Liver (tissue), 9 donors: ENCODE measurements around the gene CUL2. TPM values are rescaled to one million over a fixed set of nuclear protein-coding genes. Genes with fewer than 3 reads are reported as not detected.

Experiments
- DNase-seq: peaks from one replicate; pipeline ENCODE4 v3.0.0-alpha.2; 2017; ENCODE audit warnings: low spot score
- H3K27ac ChIP-seq, 2 donors: one replicate each; pipeline ENCODE4 v1.7.0; 2013; ENCODE audit warnings: inconsistent platforms in 2 of 2, low read length in 2 of 2, control low read depth in 1 of 2, low read depth in 1 of 2, mild to moderate bottlenecking in 1 of 2
- H3K27me3 ChIP-seq, 4 donors: one replicate each; pipeline versions ENCODE4 v1.6.1 to v1.7.0; 2013; ENCODE audit warnings: low read length in 3 of 4, inconsistent platforms in 1 of 4, mild to moderate bottlenecking in 1 of 4, moderate library complexity in 1 of 4; ENCODE audit not compliant: control insufficient read depth in 4 of 4, insufficient read depth in 4 of 4
- H3K36me3 ChIP-seq, 4 donors: one replicate each; pipeline versions ENCODE4 v1.6.1 to v1.7.0; 2013; ENCODE audit warnings: low read length in 3 of 4, mild to moderate bottlenecking in 3 of 4, low read depth in 1 of 4, moderate library complexity in 1 of 4; ENCODE audit not compliant: control insufficient read depth in 4 of 4, insufficient read depth in 3 of 4
- H3K4me1 ChIP-seq, 4 donors: one replicate each; pipeline versions ENCODE4 v1.6.1 to v1.7.0; 2013; ENCODE audit warnings: low read length in 3 of 4, mild to moderate bottlenecking in 3 of 4, moderate library complexity in 1 of 4; ENCODE audit not compliant: control insufficient read depth in 4 of 4, insufficient read depth in 4 of 4
- H3K4me3 ChIP-seq, 3 donors: one replicate each; pipeline versions ENCODE4 v1.6.1 to v1.7.0; 2013; ENCODE audit warnings: low read length in 3 of 3, control low read depth in 1 of 3, low read depth in 1 of 3, mild to moderate bottlenecking in 1 of 3
- H3K9ac ChIP-seq, 2 donors: one replicate each; pipeline ENCODE4 v1.7.0; 2013; ENCODE audit warnings: low read length in 2 of 2, mild to moderate bottlenecking in 2 of 2, moderate library complexity in 2 of 2, control low read depth in 1 of 2, low read depth in 1 of 2
- H3K9me3 ChIP-seq, 4 donors: one replicate each; pipeline versions ENCODE4 v1.6.1 to v1.7.0; 2013; ENCODE audit warnings: low read length in 3 of 4; ENCODE audit not compliant: control insufficient read depth in 4 of 4
- EGR1 ChIP-seq, 2 donors: IDR thresholded peaks; 2 replicates each; pipeline ENCODE4 v1.6.1; 2016 to 2018; ENCODE audit warnings: antibody characterized with exemption in 2 of 2, low read depth in 2 of 2
- FOXA1 ChIP-seq: IDR thresholded peaks from 2 replicates; pipeline ENCODE4 v1.6.1; 2016; ENCODE audit warnings: antibody characterized with exemption
- FOXA2 ChIP-seq: IDR thresholded peaks from 2 replicates; pipeline ENCODE4 v1.6.1; 2016; ENCODE audit warnings: antibody characterized with exemption
- HNF4A ChIP-seq, 2 donors: conservative IDR thresholded peaks; 2 replicates each; pipeline ENCODE4 v1.6.1; 2016; ENCODE audit warnings: antibody characterized with exemption in 2 of 2, mild to moderate bottlenecking in 2 of 2
- HNF4G ChIP-seq: IDR thresholded peaks from 2 replicates; pipeline ENCODE4 v1.6.1; 2016; ENCODE audit warnings: antibody characterized with exemption
- JUND ChIP-seq, 2 donors: IDR thresholded peaks; 2 replicates each; pipeline ENCODE4 v1.6.1; 2016; ENCODE audit warnings: antibody characterized with exemption in 2 of 2
- MAX ChIP-seq: IDR thresholded peaks from 2 replicates; pipeline ENCODE4 v1.6.1; 2016; ENCODE audit warnings: antibody characterized with exemption
- NR2F2 ChIP-seq: IDR thresholded peaks from 2 replicates; pipeline ENCODE4 v1.6.1; 2016; ENCODE audit warnings: antibody characterized with exemption
- RAD21 ChIP-seq, 2 donors: IDR thresholded peaks; 2 replicates each; pipeline ENCODE4 v1.6.1; 2016; ENCODE audit warnings: antibody characterized with exemption in 2 of 2, mild to moderate bottlenecking in 2 of 2
- RXRA ChIP-seq, 2 donors: IDR thresholded peaks; 2 replicates each; pipeline ENCODE4 v1.6.1; 2017 to 2018; ENCODE audit warnings: antibody characterized with exemption in 2 of 2, mild to moderate bottlenecking in 1 of 2
- SP1 ChIP-seq: IDR thresholded peaks from 2 replicates; pipeline ENCODE4 v1.6.1; 2018; ENCODE audit warnings: antibody characterized with exemption, mild to moderate bottlenecking
- TAF1 ChIP-seq: conservative IDR thresholded peaks from 2 replicates; pipeline ENCODE4 v1.6.1; 2016; ENCODE audit warnings: antibody characterized with exemption, mild to moderate bottlenecking
- YY1 ChIP-seq: IDR thresholded peaks from 2 replicates; pipeline ENCODE4 v1.6.1; 2016; ENCODE audit warnings: antibody characterized with exemption, mild to moderate bottlenecking
- ZBTB33 ChIP-seq: IDR thresholded peaks from 2 replicates; pipeline ENCODE4 v1.6.1; 2016; ENCODE audit warnings: antibody characterized with exemption
- WGBS: extraction: QIAGEN DNeasy Blood & Tissue Kit; methylation state at CpG from one replicate; pipeline ENCODE4 v1.1.7; 2013; 5-methylcytosine and 5-hydroxymethylcytosine counted together
- polyA plus RNA-seq, 2 donors: library from polyadenylated mRNA; stranded (reverse) in 1 of 2; unstranded in 1 of 2; fragments of 200-250 nt in 1 of 2; fragments of >200 nt in 1 of 2; fragmentation: Nextera tagmentation in 1 of 2; extraction: Ambion mirVana in 1 of 2; gene quantifications; one replicate each; pipeline versions ENCODE4 v1.2.1 to v1.2.3, GENCODE V29; 2013 to 2015
- total RNA-seq, 2 donors: library from RNA; depleted of rRNA; stranded (reverse); fragments of >200 nt; gene quantifications; one replicate each; pipeline ENCODE4 v1.2.3, GENCODE V29; 2014
- TF ChIP-seq, protein P1 (sequence below): IDR thresholded peaks from 2 replicates; pipeline ENCODE4 v1.6.1; 2016; ENCODE audit warnings: antibody characterized with exemption, mild to moderate bottlenecking
- TF ChIP-seq, protein P2 (sequence below): IDR thresholded peaks from 2 replicates; pipeline ENCODE4 v1.6.1; 2016; ENCODE audit warnings: antibody characterized with exemption
- TF ChIP-seq, protein P3 (sequence below): fragments of 150-350 bp; IDR thresholded peaks from 2 replicates; pipeline ENCODE4 v1.5.1; 2017; ENCODE audit warnings: improper control_type of control experiment, low read depth, low read length; ENCODE audit not compliant: missing input control
- donor health status: healthy.
- donor health status: healthy.
- donor health status: healthy.
- donor health status: healthy.
- donor health status: healthy.

CUL2 gene
- total and polyA plus RNA-seq, 4 donors = 8.6 to 14.1 (median 12.1) TPM

DNA sequence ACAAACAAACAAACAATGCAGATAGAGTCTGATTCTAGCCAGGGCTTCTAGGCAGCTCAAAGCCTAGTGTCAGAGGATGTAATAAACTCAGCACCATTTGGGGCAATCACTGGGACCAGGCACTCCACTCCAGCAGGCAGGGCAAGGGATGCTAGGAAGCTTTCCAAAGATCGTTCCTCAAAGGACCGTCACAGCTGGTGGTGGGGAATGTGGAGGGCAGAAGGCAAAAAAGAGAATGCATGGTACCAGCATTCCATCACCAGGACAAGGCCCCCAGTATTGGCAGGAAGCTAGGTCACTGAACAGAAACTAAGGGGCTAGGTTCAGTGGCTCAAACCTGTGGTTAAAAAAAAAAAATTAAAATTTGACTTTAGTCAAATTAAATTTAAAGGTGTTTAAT lies 94.2 kb downstream of the CUL2 start:
- Histone ChIP-seq H3K27me3 (no peaks in the 10 kb centered on the region), H3K4me3 (no peak overlapping the region), H3K4me1 (peaks cover 0 to 2% (median 0%) of the 10 kb centered on the region in 4 donors), H3K27ac (no peak overlapping the region), H3K36me3 (no peaks in the 10 kb centered on the region), H3K9ac (no peak overlapping the region), H3K9me3 (no peaks in the 10 kb centered on the region)
- 76% methylated on average over 2 of the region's 2 CpGs for WGBS
- DNase-seq = no peak
- TF ChIP-seq RXRA (IDR thresholded peaks at IDR 0.05) = no peak
- TF ChIP-seq NR2F2 = no peak
- no peak for TF ChIP-seq YY1
- no peak for TF ChIP-seq RAD21 (IDR thresholded peaks at IDR 0.05)
- TF ChIP-seq FOXA1 = no peak
- no peak for TF ChIP-seq JUND (IDR thresholded peaks at IDR 0.05)
- TF ChIP-seq MAX = no peak
- no peak for TF ChIP-seq SP1
- TF ChIP-seq ZBTB33 = no peak
- TF ChIP-seq EGR1 (IDR thresholded peaks at IDR 0.05; ENCODE audit: low read depth in 2 of 2) = no peak
- TF ChIP-seq, protein P1, sequence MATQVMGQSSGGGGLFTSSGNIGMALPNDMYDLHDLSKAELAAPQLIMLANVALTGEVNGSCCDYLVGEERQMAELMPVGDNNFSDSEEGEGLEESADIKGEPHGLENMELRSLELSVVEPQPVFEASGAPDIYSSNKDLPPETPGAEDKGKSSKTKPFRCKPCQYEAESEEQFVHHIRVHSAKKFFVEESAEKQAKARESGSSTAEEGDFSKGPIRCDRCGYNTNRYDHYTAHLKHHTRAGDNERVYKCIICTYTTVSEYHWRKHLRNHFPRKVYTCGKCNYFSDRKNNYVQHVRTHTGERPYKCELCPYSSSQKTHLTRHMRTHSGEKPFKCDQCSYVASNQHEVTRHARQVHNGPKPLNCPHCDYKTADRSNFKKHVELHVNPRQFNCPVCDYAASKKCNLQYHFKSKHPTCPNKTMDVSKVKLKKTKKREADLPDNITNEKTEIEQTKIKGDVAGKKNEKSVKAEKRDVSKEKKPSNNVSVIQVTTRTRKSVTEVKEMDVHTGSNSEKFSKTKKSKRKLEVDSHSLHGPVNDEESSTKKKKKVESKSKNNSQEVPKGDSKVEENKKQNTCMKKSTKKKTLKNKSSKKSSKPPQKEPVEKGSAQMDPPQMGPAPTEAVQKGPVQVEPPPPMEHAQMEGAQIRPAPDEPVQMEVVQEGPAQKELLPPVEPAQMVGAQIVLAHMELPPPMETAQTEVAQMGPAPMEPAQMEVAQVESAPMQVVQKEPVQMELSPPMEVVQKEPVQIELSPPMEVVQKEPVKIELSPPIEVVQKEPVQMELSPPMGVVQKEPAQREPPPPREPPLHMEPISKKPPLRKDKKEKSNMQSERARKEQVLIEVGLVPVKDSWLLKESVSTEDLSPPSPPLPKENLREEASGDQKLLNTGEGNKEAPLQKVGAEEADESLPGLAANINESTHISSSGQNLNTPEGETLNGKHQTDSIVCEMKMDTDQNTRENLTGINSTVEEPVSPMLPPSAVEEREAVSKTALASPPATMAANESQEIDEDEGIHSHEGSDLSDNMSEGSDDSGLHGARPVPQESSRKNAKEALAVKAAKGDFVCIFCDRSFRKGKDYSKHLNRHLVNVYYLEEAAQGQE = no peak
- no peak for TF ChIP-seq HNF4A (conservative IDR thresholded peaks at IDR 0.05)

DNA sequence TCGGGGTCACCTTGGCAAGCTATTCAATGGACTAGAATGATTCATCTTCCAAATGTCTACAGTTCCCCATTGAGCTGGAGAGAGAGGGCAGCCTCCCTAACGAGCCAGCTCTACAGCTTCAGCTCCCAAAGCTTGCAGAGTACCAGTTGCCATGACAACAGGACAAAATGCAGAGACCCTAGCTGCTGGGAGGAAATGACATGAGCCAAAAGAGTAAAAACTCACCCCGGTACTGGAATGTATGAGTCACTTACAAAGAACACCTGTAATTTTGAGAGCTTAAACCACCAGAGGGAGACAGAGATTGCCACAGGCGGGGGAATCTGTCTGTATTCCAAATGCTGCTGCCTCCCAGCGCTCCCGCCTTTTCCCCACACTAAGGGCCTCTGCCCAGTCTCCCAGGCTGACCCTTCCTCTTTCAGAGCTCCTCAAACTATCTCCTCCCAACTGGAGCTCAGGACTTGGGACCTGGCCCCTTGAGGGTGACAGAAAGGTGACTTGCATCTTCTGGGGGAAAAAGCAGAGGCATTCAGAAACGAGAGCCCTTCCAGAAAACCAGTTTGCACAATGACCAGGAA lies 95.5 kb downstream of the CUL2 start:
- WGBS = 21% methylated on average over 7 of the region's 7 CpGs
- peak; percentile 37 for DNase-seq
- H3K9ac ChIP-seq = no peak overlapping the region

More for the DNA sequence above, 95.5 kb downstream of the CUL2 start:
- Histone ChIP-seq H3K4me1 (peaks cover 0 to 2% (median 0%) of the 10 kb centered on the region in 4 donors), H3K36me3 (no peaks in the 10 kb centered on the region), H3K4me3 (no peak overlapping the region), H3K27ac (no peak overlapping the region), H3K9me3 (no peaks in the 10 kb centered on the region), H3K27me3 (no peaks in the 10 kb centered on the region)
- TF ChIP-seq, protein P1 = no peak
- TF ChIP-seq FOXA2 (no peak), RXRA (IDR thresholded peaks at IDR 0.05) (no peak), YY1 (no peak), JUND (IDR thresholded peaks at IDR 0.05) (peak; percentile 97 to 98), NR2F2 (no peak), RAD21 (IDR thresholded peaks at IDR 0.05) (peak; percentile 84 to 85), HNF4G (no peak), ZBTB33 (no peak), EGR1 (IDR thresholded peaks at IDR 0.05; ENCODE audit: low read depth in 2 of 2) (peak in 1 of 2 donors; percentile 19), TAF1 (no peak), SP1 (no peak)
- TF ChIP-seq, protein P2, sequence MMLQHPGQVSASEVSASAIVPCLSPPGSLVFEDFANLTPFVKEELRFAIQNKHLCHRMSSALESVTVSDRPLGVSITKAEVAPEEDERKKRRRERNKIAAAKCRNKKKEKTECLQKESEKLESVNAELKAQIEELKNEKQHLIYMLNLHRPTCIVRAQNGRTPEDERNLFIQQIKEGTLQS = peak; percentile 91
- TF ChIP-seq, protein P3, sequence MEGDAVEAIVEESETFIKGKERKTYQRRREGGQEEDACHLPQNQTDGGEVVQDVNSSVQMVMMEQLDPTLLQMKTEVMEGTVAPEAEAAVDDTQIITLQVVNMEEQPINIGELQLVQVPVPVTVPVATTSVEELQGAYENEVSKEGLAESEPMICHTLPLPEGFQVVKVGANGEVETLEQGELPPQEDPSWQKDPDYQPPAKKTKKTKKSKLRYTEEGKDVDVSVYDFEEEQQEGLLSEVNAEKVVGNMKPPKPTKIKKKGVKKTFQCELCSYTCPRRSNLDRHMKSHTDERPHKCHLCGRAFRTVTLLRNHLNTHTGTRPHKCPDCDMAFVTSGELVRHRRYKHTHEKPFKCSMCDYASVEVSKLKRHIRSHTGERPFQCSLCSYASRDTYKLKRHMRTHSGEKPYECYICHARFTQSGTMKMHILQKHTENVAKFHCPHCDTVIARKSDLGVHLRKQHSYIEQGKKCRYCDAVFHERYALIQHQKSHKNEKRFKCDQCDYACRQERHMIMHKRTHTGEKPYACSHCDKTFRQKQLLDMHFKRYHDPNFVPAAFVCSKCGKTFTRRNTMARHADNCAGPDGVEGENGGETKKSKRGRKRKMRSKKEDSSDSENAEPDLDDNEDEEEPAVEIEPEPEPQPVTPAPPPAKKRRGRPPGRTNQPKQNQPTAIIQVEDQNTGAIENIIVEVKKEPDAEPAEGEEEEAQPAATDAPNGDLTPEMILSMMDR = peak; percentile 53
